Breast epithelium (tissue), 4 donors: Measurements from ENCODE around the gene SLC25A15. TPM values are rescaled to one million over a fixed set of nuclear protein-coding genes. Genes with fewer than 3 reads are reported as not detected.

Experiments
- DNase-seq, 2 donors: peaks; one replicate each; pipeline ENCODE4 v3.0.0-alpha.2; 2019; ENCODE audit warnings: low spot score in 2 of 2
- H3K27ac ChIP-seq, 2 donors: fragments of 200-600 bp; sonication (generic) in 1 of 2; one replicate each; pipeline ENCODE4 v1.5.1; 2016 to 2019; ENCODE audit warnings: mild to moderate bottlenecking in 1 of 2
- H3K27me3 ChIP-seq, 2 donors: fragments of 200-600 bp; sonication (generic) in 1 of 2; one replicate each; pipeline versions ENCODE4 v1.5.1 to v1.6.0; 2017 to 2019; ENCODE audit warnings: control low read depth in 1 of 2, mild to moderate bottlenecking in 1 of 2
- H3K36me3 ChIP-seq: fragments of 200-600 bp; one replicate; pipeline ENCODE4 v1.5.1; 2019
- H3K4me1 ChIP-seq, 2 donors: fragments of 200-600 bp; sonication (generic); one replicate each; pipeline ENCODE4 v1.5.1; 2016 to 2019; ENCODE audit warnings: control low read depth in 1 of 2
- H3K4me3 ChIP-seq, 3 donors: fragments of 200-600 bp; sonication (generic); 1 replicate in 2 of 3; 2 replicates in 1 of 3; pipeline ENCODE4 v1.5.1; 2016 to 2019; ENCODE audit warnings: mild to moderate bottlenecking in 3 of 3, moderate library complexity in 2 of 3
- H3K9me3 ChIP-seq, 2 donors: fragments of 200-600 bp; sonication (generic) in 1 of 2; one replicate each; pipeline ENCODE4 v1.5.1; 2016 to 2019; ENCODE audit warnings: control low read depth in 1 of 2
- POLR2A ChIP-seq: fragments of 450-650 bp; IDR thresholded peaks from one replicate; pipeline ENCODE4 v1.6.1; 2016; ENCODE audit warnings: antibody characterized with exemption, mild to moderate bottlenecking, moderate library complexity
- POLR2AphosphoS5 ChIP-seq, 3 donors: sonication (generic); formaldehyde crosslinking; IDR thresholded peaks; one replicate each; pipeline ENCODE4 v1.6.1; 2017; ENCODE audit warnings: antibody characterized with exemption in 3 of 3
- intact Hi-C: fragments of 100-400 bp; cut with DNase I; formaldehyde crosslinking; loops from one replicate; pipeline ENCODE4 v1.15.1; 2023; ENCODE audit warnings: low total_unique reads
- total RNA-seq, 3 donors: library from RNA; depleted of rRNA; stranded (reverse); fragments of >200 nt; gene quantifications; one replicate each; pipeline ENCODE4 v1.1.0, GENCODE V29; 2016
- TF ChIP-seq, protein P1 (sequence below), 3 donors: fragments of 450-650 bp; IDR thresholded peaks; one replicate each; pipeline ENCODE4 v1.5.1; 2016 to 2017; ENCODE audit warnings: antibody characterized with exemption in 3 of 3, mild to moderate bottlenecking in 3 of 3, moderate library complexity in 3 of 3

Gene SLC25A15
- total RNA-seq = 10 to 100 TPM in 1 of 3 donors, 1 to 10 TPM in 2; 6.9 to 13.4 (median 7.5) TPM

DNA sequence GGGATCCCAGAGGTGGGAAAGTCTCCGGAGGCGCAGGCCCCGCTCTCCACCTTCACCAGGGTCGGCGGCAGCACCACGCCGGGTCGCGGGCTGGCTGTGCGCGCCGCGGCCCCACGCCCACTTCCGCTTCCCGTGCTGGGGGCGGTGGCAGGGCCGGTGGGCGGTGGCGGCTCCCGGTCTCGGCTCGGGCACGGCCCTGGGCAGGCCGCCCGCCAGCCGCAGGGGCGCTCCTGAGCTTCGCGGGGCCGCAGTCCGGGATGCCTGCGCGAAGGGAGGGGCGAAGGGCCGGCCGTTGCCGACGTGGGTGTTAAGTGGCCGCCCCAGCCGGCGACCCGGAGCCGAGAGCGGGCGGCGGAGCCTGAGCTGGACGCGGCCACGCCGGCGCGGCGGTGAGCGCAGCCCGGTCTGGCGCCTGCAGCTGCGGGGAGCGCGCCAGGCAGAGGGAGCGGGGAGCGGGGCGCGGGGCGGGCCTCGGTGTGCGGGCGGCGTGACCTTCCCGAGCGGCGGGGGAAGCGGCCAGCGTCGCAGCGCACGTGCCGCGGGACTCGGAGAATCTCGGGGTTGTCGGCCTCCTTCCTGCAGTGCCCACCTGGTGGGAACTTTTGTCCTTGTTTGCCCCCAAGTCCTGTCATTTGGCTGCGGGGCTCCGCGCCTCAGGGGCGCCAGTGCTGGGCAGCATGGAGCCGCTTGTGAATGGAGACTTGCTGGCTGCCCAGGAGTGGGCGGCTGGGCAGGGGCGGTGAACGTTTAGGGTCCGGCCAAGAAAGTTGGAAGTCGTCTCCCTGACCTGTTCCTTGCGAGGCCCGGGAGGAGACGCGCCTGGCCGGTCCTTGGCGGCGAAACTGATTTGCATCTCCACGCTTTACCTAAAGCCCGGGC is at the start of gene SLC25A15:
TSS of gene SLC25A15 (plus strand) at position 337 of the 879 bp plus-strand sequence. CDS start 3,616 bp downstream, outside the sequence.
- no peaks in the 10 kb centered on the region for H3K4me1 ChIP-seq
- TF ChIP-seq, protein P1, sequence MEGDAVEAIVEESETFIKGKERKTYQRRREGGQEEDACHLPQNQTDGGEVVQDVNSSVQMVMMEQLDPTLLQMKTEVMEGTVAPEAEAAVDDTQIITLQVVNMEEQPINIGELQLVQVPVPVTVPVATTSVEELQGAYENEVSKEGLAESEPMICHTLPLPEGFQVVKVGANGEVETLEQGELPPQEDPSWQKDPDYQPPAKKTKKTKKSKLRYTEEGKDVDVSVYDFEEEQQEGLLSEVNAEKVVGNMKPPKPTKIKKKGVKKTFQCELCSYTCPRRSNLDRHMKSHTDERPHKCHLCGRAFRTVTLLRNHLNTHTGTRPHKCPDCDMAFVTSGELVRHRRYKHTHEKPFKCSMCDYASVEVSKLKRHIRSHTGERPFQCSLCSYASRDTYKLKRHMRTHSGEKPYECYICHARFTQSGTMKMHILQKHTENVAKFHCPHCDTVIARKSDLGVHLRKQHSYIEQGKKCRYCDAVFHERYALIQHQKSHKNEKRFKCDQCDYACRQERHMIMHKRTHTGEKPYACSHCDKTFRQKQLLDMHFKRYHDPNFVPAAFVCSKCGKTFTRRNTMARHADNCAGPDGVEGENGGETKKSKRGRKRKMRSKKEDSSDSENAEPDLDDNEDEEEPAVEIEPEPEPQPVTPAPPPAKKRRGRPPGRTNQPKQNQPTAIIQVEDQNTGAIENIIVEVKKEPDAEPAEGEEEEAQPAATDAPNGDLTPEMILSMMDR (IDR thresholded peaks at IDR 0.05) = no peak
- TF ChIP-seq POLR2AphosphoS5 (IDR thresholded peaks at IDR 0.05) (peak in 1 of 3 donors; percentile 16), POLR2A (no peak)
- H3K27me3 ChIP-seq = no peaks in the 10 kb centered on the region
- intact Hi-C loops = no loop called here
- no peaks in the 10 kb centered on the region for H3K36me3 ChIP-seq
- peak within 1 kb of the TSS; percentile 85 to 92 for H3K27ac ChIP-seq
- DNase-seq = peak; percentile 44 to 62
- H3K9me3 ChIP-seq = no peaks in the 10 kb centered on the region
- H3K4me3 ChIP-seq = peak within 1 kb of the TSS; percentile 53 to 95 (median 73)

DNA sequence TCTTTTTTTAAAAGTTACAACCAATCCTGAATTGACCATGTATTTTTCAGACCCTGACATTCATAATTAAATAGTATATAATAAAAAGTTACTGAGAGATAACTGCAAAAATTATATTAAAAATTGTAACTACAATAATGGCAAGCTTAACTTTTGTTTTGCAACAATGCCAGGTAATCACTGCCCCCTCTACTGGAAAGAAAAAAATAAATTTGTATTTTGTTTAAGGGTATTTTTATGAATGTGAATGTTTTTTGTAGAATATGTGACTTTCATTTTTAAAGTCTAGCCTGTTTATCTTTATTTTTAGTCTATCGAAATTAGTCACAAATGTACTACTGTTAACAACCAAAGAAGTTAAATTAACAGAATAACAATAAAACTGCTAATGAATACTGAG is 40.1 kb upstream of the SLC25A15 start:
- Histone ChIP-seq H3K27me3 (no peaks in the 10 kb centered on the region), H3K9me3 (no peaks in the 10 kb centered on the region), H3K36me3 (no peaks in the 10 kb centered on the region), H3K4me1 (no peaks in the 10 kb centered on the region), H3K4me3 (no peak overlapping the region), H3K27ac (no peak overlapping the region)
- DNase-seq = no peak
- intact Hi-C loops = no loop called here
- no peak for TF ChIP-seq POLR2A
- TF ChIP-seq, protein P1 (IDR thresholded peaks at IDR 0.05) = no peak
- TF ChIP-seq POLR2AphosphoS5 (IDR thresholded peaks at IDR 0.05) = no peak

DNA sequence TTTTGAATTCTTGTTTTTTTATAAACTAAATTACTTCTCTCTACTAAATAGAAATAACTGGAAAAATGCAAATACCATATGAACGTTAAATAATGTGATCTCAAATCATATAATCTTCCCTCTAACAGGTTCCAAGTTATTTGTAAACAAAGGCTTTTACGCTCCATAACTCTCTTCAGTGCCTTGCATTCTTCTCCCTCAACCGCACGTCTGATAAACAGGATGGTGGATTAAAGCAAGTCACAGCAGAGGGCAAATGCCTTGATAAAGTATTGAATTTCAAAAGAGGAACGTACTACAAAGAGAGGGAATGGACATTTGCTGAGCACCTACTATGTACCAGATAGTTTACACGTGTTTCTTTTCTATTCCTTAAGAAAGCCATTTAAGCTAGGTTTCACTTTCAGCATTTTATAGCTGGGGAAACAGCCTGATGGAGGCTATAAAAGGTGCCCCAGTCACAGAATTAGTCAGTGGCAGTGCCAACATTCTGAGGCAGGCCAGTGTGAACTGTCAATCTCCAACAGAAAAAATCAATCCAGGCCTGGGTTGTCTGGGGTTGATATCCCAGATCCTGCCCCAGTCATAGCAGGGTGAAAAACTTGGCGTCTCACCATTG is 34.2 kb upstream of the SLC25A15 start:
- H3K36me3 ChIP-seq = no peaks in the 10 kb centered on the region
- intact Hi-C loops = no loop called here

DNA sequence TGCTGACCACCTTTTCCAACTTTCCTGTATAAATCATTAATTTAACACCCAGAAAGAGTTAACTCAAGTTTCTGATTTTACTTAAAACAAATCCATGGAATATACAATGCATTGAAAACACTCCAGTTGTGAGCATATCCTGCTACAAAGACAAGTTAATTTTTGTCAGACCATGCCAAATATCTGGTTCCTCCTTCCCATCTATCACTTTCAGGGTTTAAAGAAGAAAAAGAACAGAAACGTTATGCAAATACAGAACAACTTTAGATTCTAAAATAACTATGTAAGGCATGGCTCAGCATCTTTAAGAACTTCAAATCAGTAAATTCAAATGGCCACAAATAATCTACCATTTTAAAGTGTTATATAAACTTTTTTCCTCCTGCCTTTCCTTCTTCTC is 33.4 kb upstream of the SLC25A15 start:
- intact Hi-C loops = no loop called here
- no peaks in the 10 kb centered on the region for H3K9me3 ChIP-seq

More for the DNA sequence above, 34.2 kb upstream of the SLC25A15 start:
- H3K4me1 ChIP-seq = no peaks in the 10 kb centered on the region
- no peaks in the 10 kb centered on the region for H3K9me3 ChIP-seq
- TF ChIP-seq, protein P1 (IDR thresholded peaks at IDR 0.05) = no peak
- TF ChIP-seq POLR2AphosphoS5 (IDR thresholded peaks at IDR 0.05) (no peak), POLR2A (no peak)
- no peak for DNase-seq
- no peak overlapping the region for H3K27ac ChIP-seq
- H3K27me3 ChIP-seq = no peaks in the 10 kb centered on the region
- no peak overlapping the region for H3K4me3 ChIP-seq

More for the DNA sequence above, 33.4 kb upstream of the SLC25A15 start:
- Histone ChIP-seq H3K27ac (no peak overlapping the region), H3K4me1 (no peaks in the 10 kb centered on the region), H3K4me3 (no peak overlapping the region), H3K36me3 (no peaks in the 10 kb centered on the region), H3K27me3 (no peaks in the 10 kb centered on the region)
- TF ChIP-seq, protein P1 (IDR thresholded peaks at IDR 0.05) = no peak
- TF ChIP-seq POLR2AphosphoS5 (IDR thresholded peaks at IDR 0.05) (no peak), POLR2A (no peak)
- no peak for DNase-seq
